Measurements from ENCODE around the gene TRABD. TPM values are rescaled to one million over a fixed set of nuclear protein-coding genes. Genes with fewer than 3 reads are reported as not detected.
"Not testable (repeated sequence)": the region's sequence is repeated elsewhere in the genome, so short reads cannot be mapped to it uniquely, and the experiment has no call there.

Gene TRABD
- total RNA-seq, 3 donors from 2014 or later, result 36.8 to 52.6 (median 42.7) TPM

DNA sequence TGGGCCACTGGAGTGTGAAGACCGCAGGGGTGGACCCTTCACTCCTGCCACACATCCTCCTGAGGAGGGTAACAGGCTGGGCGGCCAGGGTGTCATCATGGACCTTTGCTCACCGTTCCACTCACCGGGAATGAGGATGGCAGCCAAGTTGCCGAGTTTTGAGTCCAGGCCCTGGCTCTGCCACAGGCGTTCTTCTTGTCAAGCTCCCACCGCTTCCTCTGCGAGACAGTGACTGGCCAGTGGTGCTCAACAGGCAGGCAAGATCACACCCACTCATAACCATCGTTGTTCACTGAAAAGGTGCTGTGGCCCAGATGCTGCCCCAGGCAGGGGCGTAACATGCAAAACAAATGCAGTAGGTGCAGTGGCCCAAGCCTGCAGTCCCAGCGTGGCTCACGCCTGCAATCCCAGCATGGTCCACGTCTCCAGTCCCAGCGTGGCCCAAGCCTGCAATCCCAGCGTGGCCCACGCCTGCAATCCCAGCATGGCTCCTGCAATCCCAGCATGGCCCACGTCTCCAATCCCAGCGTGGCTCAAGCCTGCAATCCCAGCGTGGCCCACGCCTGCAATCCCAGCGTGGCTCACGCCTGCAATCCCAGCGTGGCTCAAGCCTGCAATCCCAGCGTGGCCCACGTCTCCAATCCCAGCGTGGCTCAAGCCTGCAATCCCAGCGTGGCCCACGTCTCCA is 20.1 kb upstream of the TRABD start:
- Histone ChIP-seq H3K4me1 (ENCODE audit: low read depth) (no peaks in the 10 kb centered on the region), H3K36me3 (ENCODE audit: low read depth) (no peaks in the 10 kb centered on the region), H3K4me3 (no peak overlapping the region), H3K9me3 (no peaks in the 10 kb centered on the region)
- intact Hi-C loops (cut with DNase I, micrococcal nuclease), result no loop called here
- ATAC-seq (no peak), DNase-seq (no peak)
- TF ChIP-seq, protein P1, sequence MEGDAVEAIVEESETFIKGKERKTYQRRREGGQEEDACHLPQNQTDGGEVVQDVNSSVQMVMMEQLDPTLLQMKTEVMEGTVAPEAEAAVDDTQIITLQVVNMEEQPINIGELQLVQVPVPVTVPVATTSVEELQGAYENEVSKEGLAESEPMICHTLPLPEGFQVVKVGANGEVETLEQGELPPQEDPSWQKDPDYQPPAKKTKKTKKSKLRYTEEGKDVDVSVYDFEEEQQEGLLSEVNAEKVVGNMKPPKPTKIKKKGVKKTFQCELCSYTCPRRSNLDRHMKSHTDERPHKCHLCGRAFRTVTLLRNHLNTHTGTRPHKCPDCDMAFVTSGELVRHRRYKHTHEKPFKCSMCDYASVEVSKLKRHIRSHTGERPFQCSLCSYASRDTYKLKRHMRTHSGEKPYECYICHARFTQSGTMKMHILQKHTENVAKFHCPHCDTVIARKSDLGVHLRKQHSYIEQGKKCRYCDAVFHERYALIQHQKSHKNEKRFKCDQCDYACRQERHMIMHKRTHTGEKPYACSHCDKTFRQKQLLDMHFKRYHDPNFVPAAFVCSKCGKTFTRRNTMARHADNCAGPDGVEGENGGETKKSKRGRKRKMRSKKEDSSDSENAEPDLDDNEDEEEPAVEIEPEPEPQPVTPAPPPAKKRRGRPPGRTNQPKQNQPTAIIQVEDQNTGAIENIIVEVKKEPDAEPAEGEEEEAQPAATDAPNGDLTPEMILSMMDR (IDR thresholded peaks at IDR 0.05), result no peak

DNA sequence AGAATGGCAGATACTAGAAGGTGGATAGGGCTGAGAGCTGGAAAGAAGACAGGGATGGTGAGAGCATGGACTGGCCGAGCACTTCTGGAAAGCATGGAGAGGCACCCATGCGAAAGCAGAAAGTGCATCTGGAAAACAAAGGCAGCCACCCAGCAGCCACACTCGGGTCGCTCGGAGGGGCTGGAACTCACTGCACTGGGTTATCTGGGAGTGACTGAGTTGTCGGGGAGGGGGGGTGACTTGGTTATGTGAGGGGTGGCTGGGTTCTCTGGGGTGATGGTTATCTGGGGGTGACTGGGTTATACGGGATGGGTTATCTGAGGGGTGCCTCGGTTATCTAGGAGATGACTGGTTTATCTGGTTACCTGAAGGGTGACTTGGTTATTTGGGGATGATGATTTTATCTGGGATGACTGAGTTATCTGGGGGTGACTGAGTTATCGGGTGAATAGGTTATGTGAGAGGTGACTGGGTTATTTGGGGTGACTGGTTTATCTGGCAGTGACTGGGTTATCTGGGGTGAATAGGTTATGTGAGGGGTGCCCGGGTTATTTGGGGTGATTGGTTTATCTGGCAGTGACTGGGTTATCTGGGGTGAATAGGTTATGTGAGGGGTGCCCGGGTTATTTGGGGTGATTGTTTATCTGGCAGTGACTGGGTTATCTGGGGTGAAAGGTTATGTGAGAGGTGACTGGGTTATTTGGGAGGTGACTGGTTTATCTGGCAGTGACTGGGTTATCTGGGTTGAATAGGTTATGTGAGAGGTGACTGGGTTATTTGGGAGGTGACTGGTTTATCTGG is 17.8 kb upstream of the TRABD start:
- Histone ChIP-seq H3K4me1 (ENCODE audit: low read depth) (peaks cover 2% of the 10 kb centered on the region), H3K36me3 (ENCODE audit: low read depth) (no peaks in the 10 kb centered on the region), H3K4me3 (no peak overlapping the region), H3K9me3 (no peaks in the 10 kb centered on the region)
- TF ChIP-seq, protein P1 (IDR thresholded peaks at IDR 0.05), result no peak
- DNase-seq (no peak), ATAC-seq (no peak)
- intact Hi-C loops (cut with DNase I, micrococcal nuclease), result no loop called here

DNA sequence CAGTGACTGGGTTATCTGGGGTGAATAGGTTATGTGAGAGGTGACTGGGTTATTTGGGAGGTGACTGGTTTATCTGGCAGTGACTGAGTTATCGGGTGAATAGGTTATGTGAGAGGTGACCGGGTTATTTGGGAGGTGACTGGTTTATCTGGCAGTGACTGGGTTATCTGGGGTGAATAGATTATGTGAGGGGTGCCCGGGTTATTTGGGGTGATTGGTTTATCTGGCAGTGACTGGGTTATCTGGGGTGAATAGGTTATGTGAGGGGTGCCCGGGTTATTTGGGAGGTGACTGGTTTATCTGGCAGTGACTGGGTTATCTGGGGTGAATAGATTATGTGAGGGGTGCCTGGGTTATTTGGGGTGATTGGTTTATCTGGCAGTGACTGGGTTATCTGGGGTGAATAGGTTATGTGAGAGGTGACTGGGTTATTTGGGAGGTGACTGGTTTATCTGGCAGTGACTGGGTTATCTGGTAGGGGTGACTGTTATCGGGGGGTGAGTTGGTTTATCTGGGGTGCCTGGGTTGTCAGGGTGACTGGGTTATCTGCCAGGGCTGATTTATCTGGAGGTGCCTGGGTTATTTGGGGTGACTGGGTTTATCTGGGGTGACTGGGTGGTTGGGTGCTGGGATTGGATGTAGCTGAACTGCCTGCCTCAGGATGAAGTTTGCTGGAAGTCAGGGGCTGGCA is 17.1 kb upstream of the TRABD start:
- H3K4me3 ChIP-seq; DNase-seq; ATAC-seq; intact Hi-C loops (cut with DNase I, micrococcal nuclease); H3K4me1 ChIP-seq (ENCODE audit: low read depth); H3K9me3 ChIP-seq; H3K36me3 ChIP-seq (ENCODE audit: low read depth): not testable (repeated sequence)

DNA sequence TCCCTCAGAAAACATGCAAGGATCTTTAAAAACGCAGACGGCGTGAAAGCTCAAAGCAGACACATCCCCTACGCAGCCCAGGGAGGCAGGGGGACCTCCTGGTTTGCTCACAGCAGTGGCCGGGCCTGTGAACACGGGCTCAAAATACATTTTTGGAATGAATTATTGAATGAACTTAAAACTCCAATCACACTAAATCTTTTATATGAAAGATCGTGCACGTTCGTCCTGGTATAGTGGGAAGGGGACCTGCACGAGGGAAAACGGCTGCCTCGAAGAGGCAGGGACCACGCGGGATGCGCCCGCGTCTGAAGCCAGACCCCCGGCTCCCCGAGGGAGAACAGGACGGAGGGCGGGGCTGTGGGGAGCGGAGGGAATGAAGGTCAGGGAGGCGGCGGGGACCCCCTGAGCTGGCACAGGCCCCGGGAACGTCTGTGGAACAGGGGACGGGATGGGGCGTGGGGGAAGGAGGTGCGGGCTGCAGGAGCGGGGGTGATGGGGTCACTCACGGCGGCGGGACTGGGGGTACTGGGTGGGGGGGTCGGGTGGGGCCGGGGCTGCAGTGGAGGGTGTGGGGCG is 16.4 kb upstream of the TRABD start:
- Histone ChIP-seq H3K4me1 (ENCODE audit: low read depth) (peaks cover 2% of the 10 kb centered on the region), H3K36me3 (ENCODE audit: low read depth) (no peaks in the 10 kb centered on the region), H3K9me3 (no peaks in the 10 kb centered on the region), H3K4me3 (no peak overlapping the region)
- TF ChIP-seq, protein P1 (IDR thresholded peaks at IDR 0.05), result no peak
- intact Hi-C loops (cut with DNase I, micrococcal nuclease), result no loop called here
- DNase-seq (peak in 1 of 3 donors; percentile 43), ATAC-seq (no peak)

DNA sequence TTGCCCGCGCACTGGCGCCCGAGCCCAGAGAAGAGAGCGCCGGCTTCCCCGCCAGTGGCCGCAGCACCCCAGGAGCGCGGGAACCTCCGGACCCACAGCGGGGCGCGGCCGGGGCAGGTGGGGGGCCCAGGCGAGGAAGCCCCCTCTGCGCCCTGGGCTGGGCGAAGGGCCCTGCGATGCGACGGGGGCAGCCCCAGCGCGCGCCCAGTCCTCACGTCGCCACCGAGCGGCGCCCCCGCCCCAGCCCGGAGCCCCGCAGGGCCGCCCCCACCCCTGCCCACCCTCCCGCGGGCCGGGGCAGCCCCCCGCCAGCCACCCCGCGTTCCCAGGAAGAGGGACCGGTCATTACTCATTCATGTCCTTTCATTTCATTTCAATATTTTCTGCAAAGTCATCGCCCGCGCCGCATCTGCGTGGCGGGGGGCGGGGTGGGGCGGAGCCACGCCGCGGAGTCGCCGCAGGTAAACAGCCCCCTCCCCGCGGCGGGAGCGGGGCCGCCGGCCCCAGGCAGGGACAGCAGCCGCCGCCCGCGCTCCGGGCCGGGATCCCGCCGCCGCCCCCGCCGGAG is 15.9 kb upstream of the TRABD start:
- TF ChIP-seq, protein P1 (IDR thresholded peaks at IDR 0.05), result no peak
- Histone ChIP-seq H3K9me3 (no peaks in the 10 kb centered on the region), H3K36me3 (ENCODE audit: low read depth) (no peaks in the 10 kb centered on the region), H3K4me3 (no peak overlapping the region), H3K4me1 (ENCODE audit: low read depth) (peaks cover 2% of the 10 kb centered on the region)
- intact Hi-C loops (cut with DNase I, micrococcal nuclease), result no loop called here
- DNase-seq (peak in 1 of 3 donors; percentile 43), ATAC-seq (peak; percentile 26)
